Central memory CD8-positive, alpha-beta T cell (primary cell): ENCODE data around the gene BTF3.
"Not testable (repeated sequence)": the region's sequence is repeated elsewhere in the genome, so short reads cannot be mapped to it uniquely, and the experiment has no call there.

Experiments
- ATAC-seq: fragments of 150-1000 bp; cut with Tn5 transposase; replicated peaks from 2 replicates; pipeline ENCODE4 v1.10.0; 2022; ENCODE audit warnings: mild to moderate bottlenecking, moderate FRiP score, moderate number of reproducible peaks; ENCODE audit not compliant: poor library complexity, severe bottlenecking; ENCODE audit errors: extremely low read depth
- DNase-seq, 2 donors: peaks; one replicate each; pipeline ENCODE4 v3.0.0; 2021; ENCODE audit warnings: low spot score in 2 of 2
- H3K27ac Mint-ChIP-seq: one replicate; pipeline ENCODE4 v1.8.0; 2022; ENCODE audit warnings: low read depth, mild to moderate bottlenecking, moderate library complexity, mixed read lengths
- H3K27me3 Mint-ChIP-seq: one replicate; pipeline ENCODE4 v1.8.0; 2022; ENCODE audit warnings: mixed read lengths
- H3K36me3 Mint-ChIP-seq: one replicate; pipeline ENCODE4 v1.8.0; 2022; ENCODE audit warnings: mild to moderate bottlenecking, moderate library complexity, mixed read lengths; ENCODE audit not compliant: insufficient read depth
- H3K4me1 Mint-ChIP-seq: one replicate; pipeline ENCODE4 v1.8.0; 2022; ENCODE audit warnings: mixed read lengths
- H3K4me3 Mint-ChIP-seq: one replicate; pipeline ENCODE4 v1.8.0; 2022; ENCODE audit warnings: mild to moderate bottlenecking, moderate library complexity, mixed read lengths
- H3K9me3 Mint-ChIP-seq: one replicate; pipeline ENCODE4 v1.8.0; 2022; ENCODE audit warnings: mixed read lengths

Gene BTF3

DNA sequence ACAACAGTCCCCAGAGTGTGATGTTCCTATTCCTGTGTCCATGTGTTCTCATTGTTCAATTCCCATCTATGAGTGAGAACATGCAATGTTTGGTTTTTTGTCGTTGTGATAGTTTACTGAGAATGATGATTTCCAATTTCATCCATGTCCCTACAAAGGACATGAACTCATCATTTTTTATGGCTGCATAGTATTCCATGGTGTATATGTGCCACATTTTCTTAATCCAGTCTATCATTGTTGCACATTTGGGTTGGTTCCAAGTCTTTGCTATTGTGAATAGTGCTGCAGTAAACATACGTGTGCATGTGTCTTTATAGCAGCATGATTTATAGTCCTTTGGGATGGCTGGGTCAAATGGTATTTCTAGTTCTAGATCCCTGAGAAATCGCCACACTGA is 29.6 kb upstream of the BTF3 start:
- H3K4me1 Mint-ChIP-seq, ATAC-seq, H3K27ac Mint-ChIP-seq, H3K36me3 Mint-ChIP-seq, H3K9me3 Mint-ChIP-seq, H3K4me3 Mint-ChIP-seq, DNase-seq: not testable (repeated sequence)
- H3K27me3 Mint-ChIP-seq, result peaks cover 41% of the 10 kb centered on the region

DNA sequence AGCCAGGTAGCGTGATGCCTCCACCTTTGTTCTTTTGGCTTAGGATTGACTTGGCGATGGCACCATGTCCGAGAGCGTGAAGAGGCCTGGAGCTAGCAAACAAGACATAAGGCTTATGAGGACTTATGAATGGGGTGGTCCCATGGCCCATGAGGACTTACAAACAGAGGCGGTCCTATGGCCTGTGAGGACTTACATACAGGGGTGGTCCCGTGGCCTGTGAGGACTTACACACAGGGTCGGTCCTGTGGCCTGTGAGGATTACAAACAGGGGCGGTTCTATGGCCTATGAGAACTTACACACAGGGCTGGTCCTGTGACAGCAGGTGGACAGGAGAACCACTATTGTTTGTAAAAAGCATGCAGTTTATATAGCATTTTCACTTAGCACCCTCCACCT is 28.4 kb upstream of the BTF3 start:
- Mint-ChIP-seq H3K36me3 (no peaks in the 10 kb centered on the region), H3K27ac (no peak overlapping the region), H3K4me3 (no peak overlapping the region), H3K9me3 (no peaks in the 10 kb centered on the region), H3K4me1 (no peaks in the 10 kb centered on the region), H3K27me3 (peaks cover 35% of the 10 kb centered on the region)
- ATAC-seq, result no peak
- DNase-seq, result no peak

- Mint-ChIP-seq H3K4me1 (no peaks in the 10 kb centered on the region), H3K36me3 (no peaks in the 10 kb centered on the region), H3K9me3 (no peaks in the 10 kb centered on the region), H3K27me3 (peaks cover 17% of the 10 kb centered on the region), H3K27ac (no peak overlapping the region), H3K4me3 (no peak overlapping the region)
- no peak for ATAC-seq
- DNase-seq, result no peak
Observed at GRCh38 chr5:73471654-73472053, 26.6 kb upstream of the BTF3 start.

- DNase-seq, result no peak
- Mint-ChIP-seq H3K9me3 (no peaks in the 10 kb centered on the region), H3K4me3 (no peak overlapping the region), H3K27me3 (peaks cover 15% of the 10 kb centered on the region), H3K36me3 (no peaks in the 10 kb centered on the region), H3K27ac (no peak overlapping the region), H3K4me1 (no peaks in the 10 kb centered on the region)
- ATAC-seq, result no peak
Observed at GRCh38 chr5:73472116-73472515, 26.1 kb upstream of the BTF3 start.

GRCh38 chr5:73480500-73480899 is 17.7 kb upstream of the BTF3 start:
- Mint-ChIP-seq H3K4me3 (no peak overlapping the region), H3K36me3 (no peaks in the 10 kb centered on the region), H3K27me3 (peaks cover 45% of the 10 kb centered on the region), H3K9me3 (no peaks in the 10 kb centered on the region), H3K4me1 (no peaks in the 10 kb centered on the region), H3K27ac (no peak overlapping the region)
- no peak for DNase-seq
- ATAC-seq, result no peak

- Mint-ChIP-seq H3K36me3 (no peaks in the 10 kb centered on the region), H3K4me3 (no peak overlapping the region), H3K27me3 (peaks cover 65% of the 10 kb centered on the region), H3K4me1 (no peaks in the 10 kb centered on the region), H3K27ac (no peak overlapping the region), H3K9me3 (no peaks in the 10 kb centered on the region)
- ATAC-seq (no peak), DNase-seq (no peak)
Observed at GRCh38 chr5:73482383-73483136, 15.7 kb upstream of the BTF3 start.

- Mint-ChIP-seq H3K27me3 (peaks cover 65% of the 10 kb centered on the region), H3K9me3 (no peaks in the 10 kb centered on the region), H3K4me1 (no peaks in the 10 kb centered on the region), H3K4me3 (no peak overlapping the region), H3K36me3 (no peaks in the 10 kb centered on the region), H3K27ac (no peak overlapping the region)
- no peak for DNase-seq
- no peak for ATAC-seq
Observed at GRCh38 chr5:73483676-73484075, 14.6 kb upstream of the BTF3 start.

DNA sequence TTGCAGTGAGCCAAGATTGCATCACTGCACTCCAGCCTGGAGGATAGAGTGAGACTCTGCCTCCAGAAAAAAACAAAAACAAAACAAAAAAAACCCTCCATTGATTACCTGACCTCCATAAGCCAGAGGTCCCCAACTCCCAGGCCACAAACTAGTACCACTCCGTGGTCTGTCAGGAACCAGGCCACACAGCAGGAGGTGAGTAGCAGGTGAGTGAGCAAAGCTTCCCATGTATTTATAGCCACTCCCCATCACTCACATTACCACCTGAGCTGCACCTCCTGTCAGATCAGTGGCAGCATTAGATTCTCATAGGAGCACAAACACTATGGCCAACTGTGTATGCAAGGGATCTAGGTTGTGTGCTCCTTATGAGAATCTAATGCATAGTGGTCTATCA is 13.7 kb upstream of the BTF3 start:
- Mint-ChIP-seq H3K27ac (no peak overlapping the region), H3K4me1 (no peaks in the 10 kb centered on the region), H3K36me3 (no peaks in the 10 kb centered on the region), H3K4me3 (no peak overlapping the region), H3K9me3 (no peaks in the 10 kb centered on the region), H3K27me3 (peaks cover 60% of the 10 kb centered on the region)
- DNase-seq, result no peak
- ATAC-seq, result no peak

DNA sequence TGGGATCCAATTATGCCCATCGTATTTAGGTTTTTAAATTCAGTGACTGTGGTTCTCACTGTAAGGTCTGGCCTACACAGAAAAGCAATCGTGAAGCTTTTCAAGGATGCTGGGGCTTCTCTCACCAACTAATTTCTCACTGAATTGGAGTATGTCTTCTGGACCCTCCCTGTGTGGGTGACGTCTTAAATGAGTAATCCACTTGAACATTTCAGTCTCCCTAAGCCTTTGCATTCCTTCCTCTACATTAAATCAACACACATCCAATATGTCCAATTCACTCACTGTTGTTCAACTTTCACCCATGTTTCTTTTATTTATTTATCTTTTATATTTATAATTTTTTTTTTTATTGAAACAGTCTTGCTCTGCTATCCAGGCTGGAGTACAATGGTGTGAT is 12.5 kb upstream of the BTF3 start:
- ATAC-seq (no peak), DNase-seq (no peak)
- Mint-ChIP-seq H3K27me3 (peaks cover 51% of the 10 kb centered on the region), H3K9me3 (no peaks in the 10 kb centered on the region), H3K27ac (no peak overlapping the region), H3K36me3 (no peaks in the 10 kb centered on the region), H3K4me1 (no peaks in the 10 kb centered on the region), H3K4me3 (no peak overlapping the region)

DNA sequence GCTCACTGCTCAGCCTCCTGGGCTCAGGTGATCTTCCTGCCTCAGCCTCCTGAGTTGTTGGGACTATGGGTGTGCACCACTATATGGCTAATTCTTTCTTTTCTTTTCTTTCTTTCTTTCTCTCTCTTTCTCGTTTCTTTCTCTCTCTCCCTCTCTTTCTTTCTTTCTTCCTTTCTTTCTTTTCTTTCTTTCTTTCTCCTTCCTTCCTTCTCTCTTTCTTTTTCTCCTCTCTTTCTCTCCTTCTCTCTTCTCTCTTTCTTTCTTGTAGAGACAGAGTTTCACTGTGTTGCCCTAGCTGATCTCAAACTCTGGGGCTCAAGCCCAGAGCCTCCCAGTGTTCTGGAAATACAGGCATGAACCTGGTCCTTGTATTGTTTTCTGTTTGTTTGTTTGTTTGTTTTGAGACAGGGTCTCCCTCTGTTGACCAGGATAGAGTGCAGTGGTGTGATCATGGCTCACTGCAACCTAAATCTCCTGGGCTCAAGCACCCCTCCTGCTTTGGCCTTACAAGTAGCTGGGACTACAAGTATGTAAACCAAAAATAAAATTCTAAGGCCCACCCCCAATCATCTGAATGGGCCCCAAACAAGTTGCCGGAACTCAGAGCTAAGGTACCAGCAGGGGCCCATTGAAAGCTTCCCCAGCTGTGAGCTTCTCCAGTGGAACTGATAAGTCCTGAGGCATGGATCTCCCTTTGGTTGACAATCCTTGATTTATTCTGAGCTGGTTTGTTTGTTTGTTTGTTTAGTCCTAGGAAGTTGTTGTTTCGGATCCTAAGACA is 11.9 kb upstream of the BTF3 start:
- H3K9me3 Mint-ChIP-seq, result no peaks in the 10 kb centered on the region
- ATAC-seq (no peak), DNase-seq (no peak)
- H3K27me3 Mint-ChIP-seq, result peaks cover 45% of the 10 kb centered on the region
- H3K36me3 Mint-ChIP-seq, result no peaks in the 10 kb centered on the region
- no peak overlapping the region for H3K4me3 Mint-ChIP-seq
- H3K27ac Mint-ChIP-seq, result no peak overlapping the region
- H3K4me1 Mint-ChIP-seq, result no peaks in the 10 kb centered on the region

DNA sequence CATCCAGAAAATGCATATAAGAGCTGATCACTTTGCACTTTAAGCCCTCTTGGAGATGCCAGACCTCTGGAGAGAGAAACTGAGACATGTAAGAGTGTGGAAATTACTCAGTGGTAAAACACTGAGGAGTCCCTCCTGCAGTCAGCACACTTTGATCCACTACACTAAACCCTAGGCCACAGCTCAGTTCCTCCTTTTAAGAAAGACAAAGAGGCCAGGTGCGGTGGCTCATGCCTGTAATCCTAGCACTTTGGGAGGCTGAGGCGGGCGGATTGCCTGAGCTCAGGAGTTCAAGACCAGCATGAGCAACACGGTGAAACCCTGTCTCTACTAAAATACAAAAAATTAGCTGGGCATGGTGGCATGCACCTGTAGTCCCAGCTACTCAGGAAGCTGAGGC is 11.0 kb upstream of the BTF3 start:
- H3K27me3 Mint-ChIP-seq, result peaks cover 43% of the 10 kb centered on the region
- H3K4me1 Mint-ChIP-seq, H3K9me3 Mint-ChIP-seq, ATAC-seq, H3K36me3 Mint-ChIP-seq, H3K4me3 Mint-ChIP-seq, H3K27ac Mint-ChIP-seq, DNase-seq: not testable (repeated sequence)

DNA sequence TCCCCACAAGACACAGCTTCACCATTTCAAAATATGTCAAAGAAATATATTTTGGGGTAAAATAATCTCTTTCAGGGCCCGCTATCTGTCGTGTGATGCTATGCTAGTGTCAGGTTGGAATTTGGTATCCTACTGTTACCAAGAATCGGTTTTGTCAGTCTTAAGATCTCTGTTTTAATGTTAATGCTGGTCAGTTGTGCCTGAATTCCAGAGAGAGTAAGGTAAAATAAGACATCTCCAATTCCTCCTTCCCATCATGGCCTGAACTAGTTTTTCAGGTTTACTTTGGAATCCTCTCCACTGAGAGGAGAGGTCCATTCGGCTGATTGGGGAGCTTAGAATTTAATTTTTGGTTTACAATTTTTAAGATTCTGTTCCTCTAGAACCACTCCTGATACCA is 10.4 kb upstream of the BTF3 start:
- H3K4me3 Mint-ChIP-seq, result no peak overlapping the region
- peaks cover 45% of the 10 kb centered on the region for H3K27me3 Mint-ChIP-seq
- no peak for DNase-seq
- H3K4me1 Mint-ChIP-seq, result no peaks in the 10 kb centered on the region
- no peaks in the 10 kb centered on the region for H3K36me3 Mint-ChIP-seq
- H3K27ac Mint-ChIP-seq, result no peak overlapping the region
- ATAC-seq, result no peak
- no peaks in the 10 kb centered on the region for H3K9me3 Mint-ChIP-seq

GRCh38 chr5:73488806-73489205 is 9.4 kb upstream of the BTF3 start:
- Mint-ChIP-seq H3K36me3 (no peaks in the 10 kb centered on the region), H3K27me3 (peaks cover 55% of the 10 kb centered on the region), H3K4me1 (no peaks in the 10 kb centered on the region), H3K4me3 (no peak overlapping the region), H3K27ac (no peak overlapping the region), H3K9me3 (no peaks in the 10 kb centered on the region)
- DNase-seq, result no peak
- ATAC-seq, result no peak
